ENCODE results near the gene NUTM1.
A peak's percentile ranks its signal among the peaks of the same experiment; 100 is the strongest.

The NUTM1 gene, protein sequence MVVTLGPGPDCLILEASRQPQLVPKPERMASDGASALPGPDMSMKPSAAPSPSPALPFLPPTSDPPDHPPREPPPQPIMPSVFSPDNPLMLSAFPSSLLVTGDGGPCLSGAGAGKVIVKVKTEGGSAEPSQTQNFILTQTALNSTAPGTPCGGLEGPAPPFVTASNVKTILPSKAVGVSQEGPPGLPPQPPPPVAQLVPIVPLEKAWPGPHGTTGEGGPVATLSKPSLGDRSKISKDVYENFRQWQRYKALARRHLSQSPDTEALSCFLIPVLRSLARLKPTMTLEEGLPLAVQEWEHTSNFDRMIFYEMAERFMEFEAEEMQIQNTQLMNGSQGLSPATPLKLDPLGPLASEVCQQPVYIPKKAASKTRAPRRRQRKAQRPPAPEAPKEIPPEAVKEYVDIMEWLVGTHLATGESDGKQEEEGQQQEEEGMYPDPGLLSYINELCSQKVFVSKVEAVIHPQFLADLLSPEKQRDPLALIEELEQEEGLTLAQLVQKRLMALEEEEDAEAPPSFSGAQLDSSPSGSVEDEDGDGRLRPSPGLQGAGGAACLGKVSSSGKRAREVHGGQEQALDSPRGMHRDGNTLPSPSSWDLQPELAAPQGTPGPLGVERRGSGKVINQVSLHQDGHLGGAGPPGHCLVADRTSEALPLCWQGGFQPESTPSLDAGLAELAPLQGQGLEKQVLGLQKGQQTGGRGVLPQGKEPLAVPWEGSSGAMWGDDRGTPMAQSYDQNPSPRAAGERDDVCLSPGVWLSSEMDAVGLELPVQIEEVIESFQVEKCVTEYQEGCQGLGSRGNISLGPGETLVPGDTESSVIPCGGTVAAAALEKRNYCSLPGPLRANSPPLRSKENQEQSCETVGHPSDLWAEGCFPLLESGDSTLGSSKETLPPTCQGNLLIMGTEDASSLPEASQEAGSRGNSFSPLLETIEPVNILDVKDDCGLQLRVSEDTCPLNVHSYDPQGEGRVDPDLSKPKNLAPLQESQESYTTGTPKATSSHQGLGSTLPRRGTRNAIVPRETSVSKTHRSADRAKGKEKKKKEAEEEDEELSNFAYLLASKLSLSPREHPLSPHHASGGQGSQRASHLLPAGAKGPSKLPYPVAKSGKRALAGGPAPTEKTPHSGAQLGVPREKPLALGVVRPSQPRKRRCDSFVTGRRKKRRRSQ

DNA sequence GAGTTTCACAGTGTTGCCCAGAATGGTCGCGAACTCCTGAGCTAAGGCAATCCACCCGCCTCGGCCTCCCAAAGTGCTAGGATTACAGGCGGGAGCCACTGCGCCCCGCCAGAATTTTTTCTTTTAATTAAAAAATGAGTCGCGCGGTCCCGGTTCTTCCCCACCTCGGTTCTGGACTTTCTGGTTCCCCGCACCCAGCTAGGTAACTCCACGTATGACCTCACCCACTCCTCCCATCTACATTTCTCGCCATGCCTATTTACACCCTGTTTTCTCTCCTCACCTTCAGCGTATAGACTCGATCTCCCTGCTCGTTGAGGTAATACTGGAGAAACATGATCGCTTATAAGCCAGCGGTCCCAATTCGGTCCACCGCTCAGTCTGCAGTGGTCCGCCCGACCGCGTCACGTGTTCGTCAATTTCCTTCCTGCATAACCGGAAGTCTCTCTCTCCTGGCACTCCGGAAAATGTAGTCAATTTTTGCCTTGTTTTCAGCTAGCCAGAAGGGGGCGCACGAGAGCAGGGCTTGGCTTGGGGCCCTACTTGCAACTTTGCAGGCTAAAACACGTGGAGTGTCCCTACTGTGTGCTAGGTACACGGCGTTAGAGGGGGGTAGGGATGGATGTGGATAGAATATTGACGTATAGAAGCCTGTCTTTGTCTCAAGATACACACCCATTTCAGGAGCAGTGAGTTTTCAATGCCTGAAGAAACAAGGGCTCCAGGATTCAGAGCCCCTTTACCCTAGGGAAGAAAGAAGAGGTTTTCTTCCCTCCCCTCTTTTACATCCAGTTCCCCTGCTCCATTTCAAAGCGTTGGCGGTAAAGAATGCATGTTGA lies at the start of gene NUTM1, which contains the start of gene NOP10:
Gene NUTM1, plus strand, starts transcription at position 579 of the 839 bp plus-strand sequence. CDS start 382 bp downstream, outside the sequence.
Gene NOP10, minus strand, starts transcription at position 400 of the 839 bp plus-strand sequence. Its CDS starts 63 bp downstream, at position 337.
- FAIRE-seq: no peak

DNA sequence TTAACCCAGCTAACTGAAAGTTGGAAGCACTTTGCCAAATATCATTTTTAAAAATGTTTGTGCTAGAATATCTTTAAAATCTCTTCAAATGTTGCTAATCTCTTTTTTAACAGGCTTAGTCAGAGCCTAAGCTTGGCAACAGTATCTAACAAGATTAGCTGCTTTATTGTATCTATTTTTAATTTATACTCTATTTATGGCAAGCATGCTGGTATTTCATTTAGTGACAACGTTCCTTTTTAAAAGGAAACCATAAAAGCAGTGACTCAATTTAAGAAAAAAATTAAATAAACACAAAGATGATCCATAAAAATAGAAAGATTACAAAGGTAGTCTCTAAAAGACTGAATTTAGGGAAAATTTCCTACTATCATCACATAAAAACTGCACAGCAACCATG lies 46.1 kb upstream of the NUTM1 start:
- DNase-seq (ENCODE audit: insufficient read length, low spot score) (no peak), FAIRE-seq (no peak)

More for the DNA sequence above, at the start of gene NUTM1, which contains the start of gene NOP10:
- DNase-seq (ENCODE audit: insufficient read length, low spot score): peak; percentile 84

DNA sequence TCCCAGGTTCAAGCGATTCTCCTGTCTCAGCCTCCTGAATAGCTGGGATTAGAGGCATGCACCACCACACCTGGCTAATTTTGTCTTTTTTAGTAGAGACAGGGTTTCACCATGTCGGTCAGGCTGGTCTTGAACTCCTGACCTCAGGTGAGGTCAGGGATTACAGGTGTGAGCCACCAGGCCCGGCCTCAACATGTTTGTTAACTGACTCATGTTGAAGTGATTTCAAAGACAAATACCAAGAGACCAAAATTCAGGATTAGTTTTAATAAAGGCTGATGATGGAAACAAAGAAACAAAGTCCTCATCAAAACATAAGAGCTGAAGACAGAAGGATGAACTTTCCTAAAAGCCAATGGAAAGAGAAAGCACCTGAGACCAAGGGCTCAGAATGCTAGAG lies 42.1 kb upstream of the NUTM1 start:
- DNase-seq (ENCODE audit: insufficient read length, low spot score): no peak
- FAIRE-seq: no peak

DNA sequence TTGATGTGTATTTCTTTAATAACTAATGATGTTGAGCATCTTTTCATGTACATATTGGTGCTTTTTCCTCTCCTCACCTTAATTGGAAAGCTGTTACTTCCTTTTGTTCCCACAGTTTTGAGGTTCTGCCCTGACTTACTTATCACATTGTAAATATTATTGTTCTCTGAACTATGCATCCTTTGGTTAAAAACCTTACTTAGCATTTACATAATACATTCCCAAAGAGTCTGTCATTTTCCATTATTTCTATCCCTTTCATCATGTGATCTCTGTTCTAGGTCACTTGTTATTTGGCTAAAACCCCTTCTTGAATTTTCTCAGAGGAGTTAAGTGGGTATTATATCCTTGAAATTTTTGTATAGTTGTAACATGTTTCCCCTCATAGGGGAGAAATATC lies 38.5 kb upstream of the NUTM1 start:
- DNase-seq (ENCODE audit: insufficient read length, low spot score): no peak
- no peak for FAIRE-seq

DNA sequence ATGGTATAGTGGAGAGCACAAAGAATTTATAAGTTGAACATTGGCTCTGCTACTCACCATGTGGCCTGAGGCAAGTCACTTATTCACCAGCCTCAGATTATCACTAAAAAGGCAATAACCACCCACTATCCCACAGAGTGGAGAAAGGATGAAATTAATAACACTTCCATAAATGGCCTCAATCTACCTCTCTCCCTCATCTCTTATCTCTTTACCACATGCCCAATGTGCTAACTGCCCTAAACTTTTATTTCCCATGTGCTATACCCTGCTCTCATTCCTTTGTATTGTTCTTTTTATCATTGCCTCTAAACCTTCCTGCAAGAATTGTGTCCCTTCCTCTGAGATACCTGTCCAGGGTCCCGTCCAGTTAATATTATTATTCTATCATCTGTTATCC lies 31.6 kb upstream of the NUTM1 start:
- FAIRE-seq: no peak
- no peak for DNase-seq (ENCODE audit: insufficient read length, low spot score)

DNA sequence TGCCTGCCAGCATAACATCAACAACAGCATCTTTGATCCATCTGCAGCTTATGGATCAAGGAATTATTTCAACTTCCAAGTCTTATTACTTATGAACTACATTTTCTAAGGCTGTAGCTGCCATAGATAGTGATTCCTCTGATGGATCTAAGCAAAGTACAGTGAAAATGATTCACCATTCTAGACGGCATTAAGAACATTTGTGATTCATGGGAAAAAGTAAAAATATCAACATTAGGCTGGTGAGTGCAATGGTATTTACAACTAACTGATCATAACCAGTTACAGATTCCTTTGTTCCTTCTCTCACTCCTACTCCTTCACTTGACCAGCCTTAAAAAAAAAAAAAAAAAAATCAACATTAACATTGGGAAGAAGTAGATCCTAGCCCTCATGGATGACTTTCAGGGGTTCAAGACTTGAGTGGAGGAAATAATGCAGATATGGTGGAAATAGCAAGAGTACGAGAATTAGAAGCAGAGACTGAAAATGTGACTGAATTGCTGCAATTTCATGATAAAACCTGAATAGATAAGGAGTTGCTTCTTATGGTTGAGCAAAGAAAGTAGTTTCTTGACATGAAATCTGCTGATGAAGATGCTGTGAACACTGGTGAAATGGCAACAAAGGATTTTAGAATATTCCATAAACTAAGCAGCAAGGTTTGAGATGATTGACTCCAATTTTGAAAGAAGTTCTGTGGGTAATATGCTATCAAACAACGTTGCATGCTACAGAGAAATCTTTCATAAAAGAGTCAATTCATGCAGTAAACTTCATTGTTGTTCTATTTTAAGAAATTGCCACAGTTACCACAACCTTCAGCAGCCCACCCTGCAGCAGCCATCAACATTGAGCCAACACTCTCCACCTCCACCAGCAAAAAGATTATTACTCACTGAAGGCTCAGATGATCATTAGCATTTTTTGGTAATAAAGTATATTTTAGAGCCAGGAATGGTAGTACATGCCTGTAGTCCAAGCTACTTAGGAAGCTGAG lies 28.3 kb upstream of the NUTM1 start:
- FAIRE-seq (no peak), DNase-seq (ENCODE audit: insufficient read length, low spot score) (no peak)

DNA sequence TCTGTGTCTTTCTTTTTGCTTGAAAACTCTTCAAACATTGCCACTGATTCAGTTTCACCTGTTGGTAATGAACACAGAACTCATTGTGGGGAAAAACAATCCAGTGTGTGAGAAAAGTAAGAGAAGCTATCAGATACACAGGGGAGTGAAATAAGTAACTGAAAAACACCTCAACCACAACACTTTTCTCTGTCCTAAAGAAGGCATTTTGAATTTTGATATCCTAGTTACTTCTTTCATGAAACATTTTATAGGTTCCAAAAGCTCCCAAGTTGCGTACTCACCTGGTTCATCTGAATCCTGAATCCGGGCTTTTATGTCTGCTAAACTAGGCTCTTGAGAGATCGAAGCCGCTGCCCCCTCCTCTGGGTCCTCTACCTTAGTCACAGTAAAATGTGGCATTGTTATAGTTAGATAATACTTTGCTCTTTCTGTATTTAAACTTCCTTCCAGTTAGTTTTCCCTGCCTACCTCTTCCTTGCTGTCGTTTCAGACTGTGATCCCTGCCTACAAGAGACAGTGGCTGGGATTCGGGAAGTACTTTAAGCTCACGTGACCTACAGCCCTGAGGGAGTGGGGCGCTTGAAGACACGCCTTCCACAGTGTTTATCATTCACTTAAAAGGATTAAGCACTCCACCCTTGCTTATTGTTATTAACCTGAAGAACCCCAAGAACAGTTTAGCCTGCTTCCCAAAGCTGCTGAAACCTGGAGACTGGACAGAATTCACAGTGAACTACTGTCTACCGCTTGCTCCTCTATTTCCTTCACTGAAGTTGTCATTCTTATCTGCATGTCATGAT lies 24.6 kb upstream of the NUTM1 start:
- DNase-seq (ENCODE audit: insufficient read length, low spot score) (peak; percentile 59), FAIRE-seq (no peak)

DNA sequence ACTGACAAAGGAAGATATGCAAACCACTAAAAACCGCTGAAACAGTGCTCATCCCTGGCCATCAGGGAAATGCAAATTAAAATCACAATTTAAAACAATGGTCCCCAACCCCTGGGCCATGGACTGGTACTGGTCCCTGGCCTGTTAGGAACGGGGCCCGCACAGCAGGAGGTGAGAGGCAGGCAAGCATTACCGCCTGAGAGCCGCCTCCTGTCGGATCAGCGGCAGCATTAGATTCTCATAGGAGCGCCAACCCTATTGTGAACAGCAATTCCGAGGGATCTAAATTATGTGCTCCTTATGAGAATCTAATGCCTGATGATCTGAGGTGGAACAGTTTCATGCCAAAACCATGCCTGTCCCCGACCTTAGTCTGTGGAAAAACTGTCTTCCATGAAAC lies 19.9 kb upstream of the NUTM1 start:
- DNase-seq (ENCODE audit: insufficient read length, low spot score): no peak

DNA sequence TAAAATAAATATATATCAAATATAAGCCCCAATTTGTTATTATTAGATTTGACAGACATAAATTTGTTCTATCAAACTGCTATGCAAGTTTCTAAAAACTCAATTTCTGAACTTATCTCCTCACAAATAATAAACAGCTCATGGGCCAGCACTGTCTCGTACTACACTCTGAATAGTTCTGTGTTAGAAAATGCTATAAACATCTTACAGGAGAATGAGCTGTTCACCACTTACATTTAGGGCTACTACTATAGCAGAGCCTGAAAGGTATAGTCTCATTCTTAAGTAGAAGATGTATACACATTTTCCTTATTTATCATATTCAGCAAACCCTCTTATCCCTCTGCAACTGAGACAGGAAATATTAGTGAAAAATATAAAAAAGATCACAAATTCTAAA lies 18.2 kb upstream of the NUTM1 start:
- DNase-seq (ENCODE audit: insufficient read length, low spot score) (no peak), FAIRE-seq (no peak)

More for the DNA sequence above, 19.9 kb upstream of the NUTM1 start:
- no peak for FAIRE-seq

DNA sequence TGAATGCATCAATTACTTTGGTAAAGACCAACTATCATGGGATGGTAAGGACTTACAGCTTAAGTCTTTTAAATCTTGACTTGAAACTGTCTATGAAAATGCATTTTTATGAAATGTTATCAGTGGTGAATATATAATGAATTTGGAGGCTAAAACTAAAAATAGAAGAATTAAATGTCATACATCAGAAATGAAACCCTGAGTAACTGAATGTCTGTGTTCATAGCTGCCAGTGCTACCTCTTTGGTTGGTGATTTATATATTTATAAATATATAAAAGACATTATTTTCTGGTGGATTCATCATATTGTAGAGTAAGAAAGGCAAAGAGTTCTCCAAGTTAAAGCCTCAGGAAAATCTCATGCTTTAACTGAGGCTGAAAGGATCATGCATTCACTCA lies 17.7 kb upstream of the NUTM1 start:
- no peak for FAIRE-seq
- DNase-seq (ENCODE audit: insufficient read length, low spot score): no peak

DNA sequence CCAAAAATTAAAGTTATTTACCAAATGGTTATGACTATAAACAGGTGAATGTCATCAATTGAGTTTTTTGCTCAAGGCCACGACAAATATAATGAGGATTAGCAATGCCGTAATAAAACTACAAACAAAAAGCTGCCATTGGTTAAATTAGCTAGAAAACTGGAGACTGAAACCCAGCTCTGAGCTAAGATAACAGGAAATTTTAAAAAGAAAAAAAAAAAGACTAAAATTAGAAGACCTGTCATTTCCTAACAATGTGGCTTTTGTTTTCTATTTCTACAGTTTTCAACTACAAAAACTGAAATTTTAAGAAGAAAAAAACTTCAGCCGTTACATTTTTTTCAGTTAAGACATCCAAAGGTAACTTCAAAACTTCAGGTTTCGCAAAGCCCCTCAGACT lies 15.2 kb upstream of the NUTM1 start:
- DNase-seq (ENCODE audit: insufficient read length, low spot score) (no peak), FAIRE-seq (no peak)

DNA sequence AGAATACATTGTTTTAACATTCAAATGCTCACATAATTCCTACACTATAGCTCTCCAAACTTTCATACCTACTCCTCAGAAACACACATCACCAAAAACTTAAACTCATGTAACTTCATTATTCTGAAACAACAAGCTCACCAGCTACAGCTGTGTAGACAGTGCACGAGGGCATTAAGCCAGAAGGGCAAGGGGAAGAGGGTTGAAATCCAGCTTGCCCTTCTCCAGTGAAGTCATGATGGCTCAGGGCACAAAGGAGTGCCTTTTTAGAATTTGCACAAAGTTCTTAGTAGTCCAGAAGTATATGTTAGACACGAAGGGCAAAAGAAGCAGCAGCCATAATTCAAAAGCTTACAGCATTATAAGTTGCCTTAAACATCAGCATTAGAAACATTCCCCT lies 14.1 kb upstream of the NUTM1 start:
- no peak for FAIRE-seq
- no peak for DNase-seq (ENCODE audit: insufficient read length, low spot score)

DNA sequence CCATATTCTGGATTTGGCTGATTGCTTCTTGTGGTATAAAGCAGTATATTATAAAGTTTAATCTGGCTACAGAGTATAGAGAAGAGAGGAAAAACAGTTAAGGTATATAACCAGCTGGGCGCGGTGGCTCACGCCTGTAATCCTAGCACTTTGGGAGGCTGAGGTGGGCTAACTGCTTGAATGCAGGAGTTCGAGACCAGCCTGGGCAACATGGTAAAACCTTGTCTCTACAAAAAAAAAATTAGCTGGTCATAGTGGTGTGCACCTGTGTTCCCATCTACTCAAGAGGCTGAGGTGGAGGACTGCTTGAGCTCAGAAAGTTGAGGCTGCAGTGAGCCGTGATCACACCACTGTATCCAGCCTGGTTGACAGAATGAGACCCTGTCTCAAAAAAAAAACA lies 12.8 kb upstream of the NUTM1 start:
- DNase-seq (ENCODE audit: insufficient read length, low spot score): no peak
- FAIRE-seq: no peak

DNA sequence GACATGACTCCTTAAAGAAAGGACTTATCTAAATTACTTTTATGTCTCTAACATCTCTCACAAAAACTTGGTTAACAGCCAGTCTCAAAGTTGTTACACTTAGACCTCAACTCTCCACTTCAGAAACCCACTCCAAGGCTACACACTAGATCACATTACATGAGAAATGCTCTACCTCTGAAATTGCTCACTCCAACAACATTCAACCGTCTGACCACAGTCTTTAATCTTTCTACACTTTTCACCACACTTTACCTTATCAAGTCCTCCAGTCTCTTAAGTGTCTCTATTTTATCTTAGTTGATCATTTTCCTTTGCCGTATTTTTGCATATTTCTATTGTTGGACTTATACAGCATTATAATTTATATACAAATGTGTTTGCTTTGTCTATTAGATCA lies 11.3 kb upstream of the NUTM1 start:
- DNase-seq (ENCODE audit: insufficient read length, low spot score): no peak
- no peak for FAIRE-seq

DNA sequence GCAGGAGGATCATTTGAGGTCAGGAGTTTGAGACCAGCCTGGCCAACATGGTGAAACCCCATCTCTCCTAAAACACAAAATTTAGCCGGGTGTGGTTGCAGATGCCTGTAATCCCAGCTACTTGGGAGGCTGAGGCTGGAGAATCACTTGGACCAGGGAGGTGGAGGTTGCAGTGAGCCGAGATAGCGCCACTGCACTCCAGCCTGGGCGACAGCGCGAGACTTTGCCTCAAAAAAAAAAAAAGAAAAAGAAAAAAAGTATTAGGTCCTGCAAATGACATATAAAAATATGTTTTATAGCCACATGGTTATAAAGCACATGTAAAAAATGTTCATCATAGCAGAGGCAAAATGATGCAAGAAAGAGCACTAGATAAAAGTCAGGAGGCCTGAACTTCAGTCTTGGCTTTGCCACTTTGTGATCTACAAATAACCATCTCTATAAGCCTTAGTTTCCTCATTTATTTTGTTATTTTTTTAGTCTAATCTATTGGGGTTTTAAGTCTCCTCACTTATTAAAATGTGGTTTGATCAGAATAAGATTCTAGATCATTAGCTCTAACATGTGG lies 10.5 kb upstream of the NUTM1 start:
- DNase-seq (ENCODE audit: insufficient read length, low spot score) (no peak), FAIRE-seq (no peak)

DNA sequence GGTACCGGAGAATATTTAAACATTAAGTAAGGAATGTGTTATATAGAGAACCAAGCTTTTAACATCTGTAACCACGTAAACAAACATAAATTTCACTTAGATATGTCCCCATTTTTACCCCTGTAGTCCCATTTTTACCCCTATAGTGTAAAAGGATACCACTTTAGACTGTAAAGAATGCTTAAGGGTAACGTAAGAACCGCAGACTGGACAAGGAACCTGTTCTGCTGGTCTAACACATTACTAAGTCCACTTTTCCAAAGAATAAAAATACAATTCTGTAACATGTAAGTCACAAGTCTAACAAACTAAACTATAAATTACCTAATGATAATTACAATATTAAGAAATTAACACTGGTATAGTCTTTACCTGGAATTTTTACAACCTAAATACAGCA lies 8.4 kb upstream of the NUTM1 start:
- no peak for DNase-seq (ENCODE audit: insufficient read length, low spot score)
- FAIRE-seq: no peak

DNA sequence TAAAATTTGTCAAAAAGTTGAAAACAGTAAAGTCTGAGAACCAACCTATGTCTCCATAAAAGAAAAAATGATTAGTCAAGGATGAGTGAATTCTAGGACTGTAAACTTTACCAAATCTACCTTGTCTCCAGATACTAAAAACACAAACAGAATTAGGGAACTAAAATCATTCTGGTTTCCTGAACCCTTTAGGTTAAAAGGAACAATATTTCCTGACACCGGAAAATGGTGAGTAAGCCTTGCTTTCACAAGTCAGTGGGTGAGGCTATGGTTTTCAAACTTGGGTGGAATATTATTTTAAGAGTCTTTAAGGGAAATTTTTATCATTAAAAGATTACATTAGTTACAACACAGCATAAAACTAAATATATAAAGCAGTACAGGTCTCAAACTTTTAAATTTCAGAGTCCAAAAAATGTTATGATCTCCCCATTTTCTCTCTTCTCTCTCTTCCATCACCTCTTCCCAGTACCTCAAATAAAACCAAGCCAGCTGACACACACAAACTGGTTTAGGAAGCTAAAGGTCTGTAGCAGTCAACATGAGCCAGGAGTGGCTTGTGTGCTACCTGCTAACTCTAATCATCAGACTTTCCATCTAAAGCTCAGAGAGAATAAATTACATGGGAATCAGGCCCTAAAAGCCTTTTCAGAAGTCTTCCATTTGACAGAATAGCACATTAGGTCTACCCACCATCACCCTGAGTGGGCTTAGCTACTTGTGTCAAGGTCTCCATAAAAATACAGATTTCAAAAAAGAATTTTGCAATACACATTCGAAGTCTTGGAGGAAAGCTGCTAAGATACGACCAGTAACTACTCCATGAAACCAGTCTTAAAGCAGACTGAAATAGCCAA lies 7.7 kb upstream of the NUTM1 start:
- no peak for FAIRE-seq
- DNase-seq (ENCODE audit: insufficient read length, low spot score): no peak
